NAMALWA (cell line): ENCODE results near the gene IFT81.
"Not testable (repeated sequence)": the region's sequence is repeated elsewhere in the genome, so short reads cannot be mapped to it uniquely, and the experiment has no call there.

Experiments used
- DNase-seq: peaks from one replicate; pipeline ENCODE4 v3.0.0-alpha.2; 2015; ENCODE audit warnings: low spot score

Gene IFT81

DNA sequence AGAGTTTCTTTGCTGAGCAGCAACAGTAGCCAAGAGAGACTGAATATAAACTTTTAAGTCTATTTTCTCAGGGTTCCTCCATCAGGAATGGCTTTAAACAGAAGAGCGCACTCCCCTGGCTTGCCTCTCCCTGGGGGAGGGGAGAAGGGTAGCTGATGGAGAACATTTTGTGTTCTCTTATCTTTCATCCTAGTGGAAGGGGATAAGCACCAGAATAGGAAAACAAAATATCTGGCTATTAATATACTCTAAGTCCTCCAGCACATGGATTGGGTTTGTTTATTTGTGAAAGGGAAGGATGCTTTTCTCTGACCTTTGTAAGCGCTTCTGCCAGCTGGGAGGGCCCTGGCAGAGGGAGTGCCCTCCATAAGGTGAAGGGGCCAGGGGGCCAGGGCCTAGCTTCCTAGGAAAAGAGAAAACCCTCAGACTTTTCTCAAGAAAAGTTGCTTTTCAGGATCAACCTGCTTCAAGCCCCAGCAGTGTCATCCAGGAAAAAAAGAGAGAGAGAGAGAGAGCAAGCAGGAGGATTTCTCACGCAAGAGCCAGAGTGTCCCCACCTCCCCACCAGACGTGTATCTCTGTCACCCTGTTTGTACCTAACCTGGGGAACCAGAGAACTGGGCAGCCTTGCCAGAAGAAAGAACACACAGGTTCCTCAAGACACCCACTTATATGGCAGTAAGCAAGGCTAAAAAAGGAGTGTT is 122.6 kb downstream of the IFT81 start:
- DNase-seq, result no peak

DNA sequence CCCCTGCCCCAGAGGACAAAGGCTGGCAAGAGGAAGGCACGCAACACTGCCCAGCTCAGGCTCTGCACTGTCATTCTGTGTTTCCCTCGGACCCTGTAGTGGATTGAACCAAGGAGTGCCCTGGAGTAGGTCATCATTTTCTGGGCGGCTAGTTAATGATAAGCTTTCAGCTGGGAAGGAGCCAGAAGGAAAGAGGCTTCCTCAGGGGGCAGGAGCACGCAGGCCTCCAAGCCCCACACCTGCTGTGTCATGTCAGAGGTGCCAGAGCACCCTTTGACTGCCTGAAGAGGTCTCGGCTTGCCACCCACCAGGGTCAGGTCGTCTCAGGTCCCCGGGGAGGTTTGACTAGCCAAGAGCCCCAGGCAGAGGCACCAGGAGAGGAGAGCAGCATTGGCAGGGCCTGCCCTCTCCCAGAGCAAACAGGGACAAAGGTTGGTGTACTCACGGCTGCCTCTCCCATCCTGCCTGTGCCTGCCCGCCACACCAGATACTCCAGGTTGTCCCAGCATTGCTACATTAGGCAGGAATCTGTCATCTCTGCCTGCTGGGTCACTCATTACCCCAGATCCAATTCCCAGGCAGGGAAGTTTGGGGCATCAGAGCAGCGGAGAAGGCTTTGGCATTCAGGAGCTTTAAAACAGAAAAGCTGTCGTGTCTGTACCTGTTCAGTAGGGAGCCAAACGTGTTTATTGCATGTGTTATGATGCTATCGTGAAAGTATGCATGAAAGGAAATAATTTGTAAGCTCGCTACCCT is 123.4 kb downstream of the IFT81 start:
- DNase-seq, result no peak

DNA sequence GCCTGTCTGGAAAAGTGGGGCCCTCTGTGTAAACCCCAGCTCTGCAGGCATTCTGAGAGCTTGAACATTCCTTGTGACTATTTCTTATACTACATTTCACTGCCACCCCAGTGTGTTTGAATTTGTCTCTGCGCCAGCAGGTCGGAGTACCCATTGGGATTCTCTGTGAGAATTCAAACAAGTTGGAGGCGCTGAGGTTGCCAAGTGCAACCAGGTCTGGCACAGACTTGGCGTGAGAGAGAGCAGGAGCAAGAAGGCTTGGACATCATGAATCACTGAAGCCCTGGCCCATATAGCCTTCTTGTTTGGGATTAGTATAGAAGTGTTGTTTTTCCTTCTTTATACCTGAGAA is 123.9 kb downstream of the IFT81 start:
- no peak for DNase-seq

DNA sequence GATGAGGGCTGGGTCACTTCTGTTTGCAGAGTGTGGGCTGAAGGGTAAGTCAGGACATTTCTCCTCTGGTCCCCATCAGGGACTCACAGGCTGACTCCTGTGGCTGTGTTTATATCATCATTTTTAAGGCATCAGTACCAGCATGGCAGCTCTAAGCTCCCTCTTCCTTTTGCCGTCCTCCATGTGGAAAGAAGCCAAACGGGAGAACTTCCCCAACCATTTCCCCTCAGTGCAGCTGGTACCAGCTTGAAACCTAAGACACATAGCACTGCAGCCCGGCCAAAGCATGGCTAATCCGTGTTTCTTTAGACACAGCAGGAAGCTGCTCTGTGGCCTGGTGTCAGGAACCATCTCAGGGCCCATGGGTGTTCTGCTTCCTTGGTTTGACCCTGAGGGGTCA is 124.9 kb downstream of the IFT81 start:
- no peak for DNase-seq

DNA sequence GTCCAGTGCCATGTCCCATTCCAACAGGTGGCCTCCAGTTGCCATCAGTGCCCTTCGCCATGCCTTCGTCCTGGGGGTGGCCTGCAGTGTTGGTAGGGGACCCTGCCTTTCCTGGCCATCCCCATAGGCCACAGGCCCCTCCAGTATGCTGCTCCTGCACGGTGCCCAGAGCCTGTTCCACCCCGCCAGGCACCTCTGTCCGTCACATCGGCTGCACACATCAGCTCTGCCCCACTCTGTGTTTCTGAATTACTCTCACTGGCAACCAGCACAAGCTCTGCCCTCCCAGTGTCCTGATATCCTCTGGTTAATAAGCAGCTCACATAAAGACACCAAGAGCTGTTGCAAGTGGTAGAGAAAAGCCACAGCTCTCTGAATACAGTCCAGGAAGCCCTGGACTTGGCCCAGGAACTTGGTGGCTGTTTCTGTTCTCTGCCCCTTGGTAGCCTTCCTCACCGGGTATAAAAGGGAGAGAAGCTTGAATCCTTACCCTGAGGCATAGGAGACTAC is 125.6 kb downstream of the IFT81 start:
- no peak for DNase-seq

DNA sequence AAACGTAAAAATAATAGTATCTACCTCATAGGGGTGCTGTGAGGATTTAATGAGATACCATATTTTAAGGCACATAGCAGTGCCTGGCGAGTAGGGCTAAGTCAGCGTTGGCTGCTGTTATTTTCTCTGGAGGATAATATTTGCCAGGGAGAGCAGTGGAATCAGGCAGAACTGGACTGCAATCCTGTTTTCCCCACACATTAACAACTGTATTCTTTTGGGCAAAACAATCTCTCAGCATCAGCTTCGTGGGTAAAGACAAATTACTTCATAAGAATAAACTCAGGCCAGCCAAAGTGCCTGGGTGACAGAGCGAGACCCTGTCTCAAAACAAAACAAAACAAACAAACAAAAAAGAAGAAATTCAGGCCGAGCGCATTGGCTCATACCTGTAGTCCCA is 127.2 kb downstream of the IFT81 start:
- DNase-seq, result no peak

DNA sequence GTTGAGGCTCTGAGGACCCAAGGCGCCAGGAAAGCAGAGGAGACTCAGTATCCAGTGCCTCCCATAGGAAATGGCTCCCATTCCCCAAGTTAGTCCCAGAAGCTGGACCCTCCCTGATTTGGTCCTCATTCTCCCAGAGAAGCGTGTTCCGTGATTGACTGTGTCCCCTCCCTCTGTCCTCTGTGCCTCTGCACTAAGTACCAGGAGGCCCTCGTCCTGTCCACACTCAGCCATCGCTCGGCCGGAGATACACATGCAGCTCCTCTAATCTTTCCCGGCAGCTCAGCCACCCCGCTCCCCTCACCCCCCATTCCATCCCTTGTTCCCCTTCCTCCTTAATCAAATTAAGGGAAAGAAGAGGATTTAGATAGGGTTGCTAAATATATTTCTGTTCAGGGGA is 128.6 kb downstream of the IFT81 start:
- DNase-seq, result no peak

DNA sequence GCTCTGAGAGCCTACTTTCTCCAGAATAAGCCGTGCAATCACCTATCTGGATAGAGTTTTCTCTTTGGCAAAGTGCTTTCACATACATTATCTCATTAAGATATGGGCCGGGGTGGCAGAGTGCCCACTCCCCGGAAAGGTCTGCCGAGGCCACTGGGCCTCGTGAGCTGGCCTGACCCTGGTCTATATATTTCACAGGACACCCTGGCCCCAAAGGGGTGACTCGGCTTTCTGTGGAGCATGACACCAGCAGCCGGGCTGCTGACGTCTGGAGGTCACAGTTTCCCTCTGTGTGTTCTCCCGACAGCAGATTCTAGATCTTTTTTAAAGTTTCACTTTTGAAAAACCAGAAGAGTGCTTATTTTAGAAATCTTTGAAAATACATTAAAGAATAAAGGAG is 129.0 kb downstream of the IFT81 start:
- DNase-seq, result no peak

DNA sequence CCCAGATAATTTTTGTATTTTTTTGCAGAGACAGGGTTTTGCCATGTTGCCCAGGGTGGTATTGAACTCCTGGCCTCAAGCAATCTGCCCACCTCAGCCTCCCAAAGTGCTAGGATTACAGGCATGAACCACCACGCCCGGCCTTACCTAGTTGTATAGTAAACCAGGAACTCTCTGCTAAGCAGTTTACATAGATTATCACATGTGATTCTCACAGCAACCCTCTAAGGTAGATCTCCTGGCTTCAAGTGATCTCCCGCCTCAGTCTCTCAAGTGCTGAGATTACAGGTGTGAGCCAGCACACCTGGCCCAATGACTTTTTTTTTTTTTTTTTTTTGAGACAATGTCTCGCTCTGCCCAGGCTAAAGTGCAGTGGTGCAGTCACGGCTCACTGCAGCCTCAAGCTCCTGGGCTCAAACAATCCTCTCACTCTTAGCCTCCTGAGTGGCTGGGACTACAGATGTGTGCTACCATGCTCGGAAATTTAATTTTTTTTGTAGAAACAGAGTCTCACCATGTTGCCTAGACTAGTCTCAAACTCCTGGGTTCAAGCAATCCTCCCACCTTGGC is 130.9 kb downstream of the IFT81 start:
- no peak for DNase-seq

DNA sequence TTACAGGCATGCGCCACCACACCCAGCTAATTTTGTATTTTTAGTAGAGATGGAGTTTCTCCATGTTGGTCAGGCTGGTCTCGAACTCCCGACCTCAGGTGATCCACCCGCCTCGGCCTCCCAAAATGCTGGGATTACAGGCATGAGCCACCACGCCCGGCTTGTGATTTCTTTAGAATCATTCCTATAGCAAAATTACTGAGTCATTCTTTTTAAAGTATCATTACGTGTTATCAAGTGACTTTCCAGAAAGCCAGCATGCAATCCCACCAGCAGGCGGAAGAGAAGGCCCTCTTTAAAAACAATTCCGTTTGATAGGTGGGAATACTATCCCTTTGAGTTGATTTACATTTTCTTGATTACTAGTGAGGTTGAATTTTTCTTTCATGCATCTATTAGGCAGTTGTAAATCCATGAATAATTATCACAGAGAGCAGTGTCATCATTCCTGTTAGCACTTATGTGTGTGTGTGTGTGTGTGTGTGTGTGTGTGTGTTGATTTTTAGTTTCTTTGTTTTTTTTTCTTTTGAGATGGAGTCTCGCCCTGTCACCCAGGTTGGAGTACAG is 131.8 kb downstream of the IFT81 start:
- not testable (repeated sequence) for DNase-seq

DNA sequence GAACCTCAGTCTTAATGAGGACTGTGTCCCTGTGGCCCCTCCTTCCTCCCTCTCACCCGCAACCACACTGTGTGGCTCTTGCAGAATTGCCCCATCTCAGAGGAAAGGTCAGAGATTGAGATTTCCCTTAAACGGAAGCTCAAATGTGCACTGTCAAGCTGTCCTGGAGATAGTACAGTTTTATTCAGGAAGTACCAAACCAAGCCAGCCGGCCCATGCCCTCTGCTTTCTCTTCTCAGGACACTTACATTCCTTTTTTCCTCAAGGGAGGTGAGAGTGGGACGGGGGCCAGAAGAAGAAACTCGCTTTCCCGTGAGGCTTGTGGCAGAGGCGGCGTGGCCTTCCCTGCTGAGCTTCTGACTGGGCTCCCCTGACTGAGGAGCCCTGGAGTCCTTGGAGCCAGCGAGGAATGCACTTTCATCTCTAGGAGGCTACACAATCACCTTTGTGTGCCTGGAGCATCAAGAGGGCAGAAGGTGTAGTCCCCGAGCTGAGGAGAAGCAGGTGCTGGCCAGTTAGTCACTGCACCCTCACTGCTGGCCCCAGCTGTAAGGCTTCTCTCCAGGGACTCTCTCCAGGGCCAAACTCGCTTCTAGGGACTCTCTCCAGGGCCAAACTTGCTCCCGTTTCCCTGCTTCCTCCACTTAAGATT is 132.7 kb downstream of the IFT81 start:
- DNase-seq, result no peak

DNA sequence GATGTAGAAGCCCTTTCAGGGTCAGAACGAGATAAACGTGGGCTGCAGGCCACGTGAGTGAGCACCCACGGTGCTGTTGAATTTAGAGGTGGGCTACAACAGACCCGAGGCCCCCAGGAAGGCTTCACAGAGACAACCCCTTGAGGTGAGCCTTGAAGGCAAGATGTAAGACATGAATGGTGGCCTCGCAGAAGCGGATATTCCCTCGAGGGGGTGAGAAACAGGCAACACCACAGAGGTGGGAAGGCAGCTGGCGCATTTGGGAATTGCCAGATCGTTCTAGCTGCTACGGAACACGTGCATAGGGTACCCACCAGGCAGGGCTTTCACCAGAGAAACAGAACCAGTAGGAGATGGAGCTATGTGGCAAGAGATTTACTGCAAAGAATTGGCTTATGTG is 134.3 kb downstream of the IFT81 start:
- DNase-seq, result no peak

DNA sequence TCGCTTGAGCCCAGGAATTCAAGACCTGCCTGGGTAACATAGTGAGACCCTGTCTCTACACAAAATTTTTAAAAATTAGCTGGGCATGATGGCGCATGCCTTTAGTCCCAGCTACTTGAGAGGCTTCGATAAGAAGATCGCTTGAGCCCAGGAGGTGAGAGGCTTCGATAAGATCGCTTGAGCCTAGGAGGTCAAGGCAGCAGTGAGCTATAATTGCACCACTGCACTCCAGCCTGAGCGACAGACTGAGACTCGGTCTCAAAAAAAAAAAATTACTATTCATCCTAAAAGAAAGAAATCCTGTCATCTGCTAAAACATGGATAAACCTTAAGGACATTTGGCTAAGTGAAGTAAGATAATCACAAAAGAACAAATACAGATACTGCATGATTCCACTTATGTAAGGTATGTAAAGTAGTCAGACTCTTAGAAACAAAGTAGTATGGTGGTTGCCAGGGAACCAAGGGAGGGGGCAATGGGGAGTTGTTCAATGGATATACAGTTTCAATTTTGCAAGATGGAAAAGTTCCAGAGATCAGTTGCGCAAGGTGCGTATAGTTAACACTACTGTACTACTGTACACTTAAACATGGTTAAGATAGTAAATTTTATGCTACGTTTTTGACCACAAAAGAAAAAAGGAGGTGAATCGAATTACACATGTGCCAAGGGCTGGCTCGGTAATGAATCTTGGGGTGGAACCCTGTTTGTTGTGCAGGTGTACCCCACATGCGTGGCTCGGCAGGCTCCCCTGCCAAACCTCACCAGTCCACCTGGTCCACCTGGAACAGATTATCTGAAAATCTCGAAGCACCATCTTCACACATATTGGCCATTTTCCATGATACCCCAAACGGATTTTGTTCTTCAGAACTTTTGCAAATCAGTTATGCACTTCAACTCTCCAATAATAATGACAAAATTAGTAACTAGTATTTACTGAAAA is 138.6 kb downstream of the IFT81 start:
- no peak for DNase-seq

DNA sequence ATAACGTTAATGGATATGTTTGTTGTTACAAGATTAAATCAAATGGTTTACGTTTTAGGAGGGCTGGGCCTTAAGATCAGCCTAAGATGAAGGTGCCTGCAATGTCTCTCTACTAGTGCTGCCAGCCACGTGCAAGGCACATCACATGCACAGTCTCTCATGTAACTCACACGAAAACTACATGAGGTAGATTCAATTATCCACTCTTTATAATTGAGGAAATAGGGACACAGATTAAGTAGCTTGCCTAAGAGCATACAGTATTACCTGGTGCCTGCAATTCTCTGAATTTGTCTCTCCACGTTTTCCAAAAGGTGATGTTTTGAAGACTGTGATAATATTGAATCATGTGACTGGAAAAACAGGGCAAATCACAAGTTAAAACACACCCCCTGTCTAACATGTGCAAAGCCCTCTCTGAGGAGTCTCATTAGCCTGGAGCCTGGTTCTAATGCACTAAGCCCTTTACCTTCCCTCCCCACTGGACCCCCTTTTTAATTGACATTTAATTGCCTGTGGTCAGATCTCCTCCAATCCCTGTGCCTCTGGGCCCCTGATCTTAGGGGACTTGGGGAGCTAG is 142.3 kb downstream of the IFT81 start:
- DNase-seq, result no peak

DNA sequence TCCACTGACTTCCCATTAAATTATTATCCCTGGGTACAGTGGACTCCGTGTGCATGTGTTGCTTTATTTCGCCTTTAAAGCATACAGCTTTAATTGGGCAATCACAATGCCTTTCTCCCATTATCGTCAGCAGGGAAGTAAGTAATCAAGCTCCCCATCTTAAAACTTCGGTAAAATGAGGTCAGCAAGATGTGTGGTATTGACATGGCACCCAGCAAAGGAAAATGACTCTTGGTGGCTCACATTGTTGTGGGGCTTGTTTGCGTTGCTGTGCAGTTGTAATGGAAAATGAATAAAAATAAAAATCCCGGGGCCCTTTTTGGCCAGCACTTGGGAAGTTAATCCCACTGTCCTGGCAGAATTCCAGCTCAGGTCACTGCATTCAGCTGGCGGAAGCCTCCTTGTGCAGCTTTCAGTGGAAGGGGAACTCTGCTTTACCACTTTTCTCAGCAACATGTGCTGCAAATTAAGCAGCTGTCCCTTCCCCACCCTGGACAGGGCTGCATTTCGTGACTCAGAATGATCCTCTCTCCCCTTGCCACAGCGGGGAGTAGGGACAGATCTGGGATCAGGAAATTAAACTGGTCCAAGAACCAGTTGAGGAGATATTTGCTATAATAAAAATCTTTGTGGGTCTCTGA is 142.9 kb downstream of the IFT81 start:
- DNase-seq, result no peak
